K562 (cell line): ENCODE results near the gene ZC3H11A. TPM values are rescaled to one million over a fixed set of nuclear protein-coding genes. Genes with fewer than 3 reads are reported as not detected.

Experiments
- ATAC-seq: fragments of 200-7000 bp; cut with Tn5 transposase; 3 replicates; pipeline ENCODE4 v1.9.1; 2020; ENCODE audit warnings: moderate library complexity
- BruUV-seq: library from RNA; stranded (reverse); fragments of 400-500 nt; replicated peaks from 2 replicates; lab custom pipeline; 2021; lab: Mats Ljungman, UMichigan
- CTCF ChIA-PET: fragments of 300-600 bp; formaldehyde crosslinking; extraction: SDS; loops from one replicate; lab custom pipeline; 2021; ENCODE audit warnings: low intra/inter-chr PET ratio; lab: Yijun Ruan, JAX
- POLR2A ChIA-PET: fragments of 300-600, 350-650 bp; sonication (Branson Sonifier 250); formaldehyde crosslinking; extraction: SDS; loops from one replicate; lab custom pipeline; 2021; ENCODE audit warnings: antibody characterized with exemption, inconsistent platforms; lab: Yijun Ruan, JAX
- DNase-seq, 4 experiments: peaks; one replicate each; pipeline versions ENCODE4 v3.0.0 to v3.0.0-alpha.2; 2011 to 2018; ENCODE audit warnings: low spot score in 3 of 4, mixed read lengths in 3 of 4; ENCODE audit errors: extremely low read depth in 1 of 4
- FAIRE-seq: peaks from 2 replicates; lab custom pipeline; 2011; peaks lifted over from hg19 to GRCh38; lab: Jason Lieb, UNC
- H2AFZ ChIP-seq: 2 replicates; pipeline ENCODE4 v1.6.0; 2011; ENCODE audit warnings: low read depth, low read length, control low read depth, inconsistent platforms
- H3K27ac ChIP-seq: fragments of 200-600 bp; 3 replicates; pipeline ENCODE4 v1.8.0; 2011; ENCODE audit warnings: low read depth, mild to moderate bottlenecking, control low read depth, inconsistent platforms, low read length, moderate library complexity, mixed read lengths; ENCODE audit errors: extremely low read depth
- H3K27me3 ChIP-seq, 2 experiments: fragments of 300-600 bp in 1 of 2; 2 replicates in 1 of 2; 3 replicates in 1 of 2; pipeline versions ENCODE4 v1.6.0 to v1.8.0; 2011; ENCODE audit warnings: inconsistent platforms in 2 of 2, low read length in 2 of 2, mild to moderate bottlenecking in 1 of 2, mixed read lengths in 1 of 2, moderate library complexity in 1 of 2; ENCODE audit not compliant: control insufficient read depth in 2 of 2, insufficient read depth in 2 of 2
- H3K36me3 ChIP-seq: fragments of 300-600 bp; 3 replicates; pipeline ENCODE4 v1.8.0; 2011; ENCODE audit warnings: mild to moderate bottlenecking, low read length, inconsistent platforms; ENCODE audit not compliant: control insufficient read depth, insufficient read depth
- H3K4me1 ChIP-seq, 2 experiments: fragments of 200-600 bp in 1 of 2; replicated peaks in 1 of 2; 2 replicates in 1 of 2; 3 replicates in 1 of 2; pipeline versions ENCODE4 v1.5.1 to v1.8.0; 2011; ENCODE audit warnings: inconsistent platforms in 2 of 2, low read length in 2 of 2, mild to moderate bottlenecking in 1 of 2, mixed read lengths in 1 of 2, moderate library complexity in 1 of 2; ENCODE audit not compliant: control insufficient read depth in 2 of 2, insufficient read depth in 2 of 2
- H3K4me2 ChIP-seq: 2 replicates; pipeline ENCODE4 v1.6.1; 2011; ENCODE audit warnings: low read length, control low read depth, inconsistent platforms, mixed read lengths; ENCODE audit not compliant: insufficient read depth
- H3K4me3 ChIP-seq: fragments of 200-600 bp; sonication (generic), shearing (Covaris generic); 2 replicates; pipeline ENCODE4 v1.5.1; 2016; ENCODE audit warnings: control low read depth, inconsistent platforms
- H3K79me2 ChIP-seq: fragments of 200-600 bp; 3 replicates; pipeline ENCODE4 v1.8.0; 2011; ENCODE audit warnings: low read length, inconsistent platforms; ENCODE audit not compliant: control insufficient read depth, insufficient read depth
- H3K9ac ChIP-seq, 2 experiments: 2 replicates each; pipeline versions ENCODE4 v1.6.0 to v1.6.1; 2011; ENCODE audit warnings: low read depth in 2 of 2, low read length in 2 of 2, control low read depth in 1 of 2, inconsistent platforms in 1 of 2, mild to moderate bottlenecking in 1 of 2, mixed read lengths in 1 of 2; ENCODE audit not compliant: insufficient read depth in 1 of 2
- H3K9me1 ChIP-seq: one replicate; pipeline ENCODE4 v1.6.0; 2011; ENCODE audit warnings: inconsistent platforms, mild to moderate bottlenecking, low read length, moderate library complexity; ENCODE audit not compliant: control insufficient read depth, insufficient read depth
- H3K9me3 ChIP-seq: replicated peaks from 2 replicates; pipeline ENCODE4 v1.5.1; 2011; ENCODE audit warnings: low read depth, low read length, inconsistent platforms; ENCODE audit not compliant: control insufficient read depth, insufficient read depth
- H4K20me1 ChIP-seq: replicated peaks from 2 replicates; pipeline ENCODE4 v1.6.1; 2011; ENCODE audit warnings: low read length, inconsistent platforms, mixed read lengths; ENCODE audit not compliant: control insufficient read depth, insufficient read depth
- CBFB ChIP-seq: sonication (generic); formaldehyde crosslinking; IDR thresholded peaks from 2 replicates; pipeline ENCODE4 v1.4.0; 2020; ENCODE audit warnings: mild to moderate bottlenecking, missing genetic modification reagents
- CBX5 ChIP-seq: IDR thresholded peaks from 2 replicates; pipeline ENCODE4 v1.6.1; 2014; ENCODE audit warnings: low read depth, borderline replicate concordance
- DEAF1 ChIP-seq: fragments of 450-650 bp; formaldehyde crosslinking; IDR thresholded peaks from 2 replicates; pipeline ENCODE4 v1.4.0; 2020; ENCODE audit warnings: mild to moderate bottlenecking, moderate library complexity
- KDM5B ChIP-seq: fragments of 200-600 bp; sonication (generic); IDR thresholded peaks from 2 replicates; pipeline ENCODE4 v1.6.1; 2012; ENCODE audit warnings: low read depth, mild to moderate bottlenecking, moderate library complexity, low read length, control low read depth, inconsistent platforms; ENCODE audit not compliant: insufficient replicate concordance
- ZFX ChIP-seq: sonication (generic); formaldehyde crosslinking; IDR thresholded peaks from 2 replicates; pipeline ENCODE4 v1.8.0; 2022; ENCODE audit warnings: mild to moderate bottlenecking, missing genetic modification reagents, moderate library complexity
- ZNF134 ChIP-seq: fragments of 250-450 bp; sonication (Bioruptor Pico); conservative IDR thresholded peaks from 2 replicates; pipeline ENCODE4 v1.4.0; 2020
- ZNF263 ChIP-seq: sonication (generic); formaldehyde crosslinking; IDR thresholded peaks from 2 replicates; pipeline ENCODE4 v1.8.0; 2022; ENCODE audit warnings: mild to moderate bottlenecking, missing genetic modification reagents, borderline replicate concordance
- ZNF766 ChIP-seq: fragments of 200-800 bp; sonication (Bioruptor generic); conservative IDR thresholded peaks from 2 replicates; pipeline ENCODE4 v1.6.1; 2016; ENCODE audit warnings: missing genetic modification characterization, missing compliant biosample characterization
- WGBS: fragments of 100-300 bp; shearing (Covaris generic); methylation state at CpG from one replicate; pipeline ENCODE4 v1.1.6; 2016; ENCODE audit warnings: low coverage, mixed read lengths; ENCODE audit not compliant: insufficient coverage; ENCODE audit errors: missing lambda C conversion rate; 5-methylcytosine and 5-hydroxymethylcytosine counted together
- in situ Hi-C: fragments of 300-500 bp; cut with MboI; formaldehyde crosslinking; loops from 4 replicates; pipeline ENCODE4 v1.15.0; 2018; ENCODE audit warnings: inconsistent platforms, mixed read lengths
- intact Hi-C: fragments of 100-400 bp; cut with micrococcal nuclease; formaldehyde crosslinking; loops from 2 replicates; pipeline ENCODE4 v1.14.2; 2022
- polyA plus RNA-seq, 8 experiments: library from polyadenylated mRNA; depleted of rRNA in 4 of 8; stranded (reverse) in 5 of 8; unstranded in 3 of 8; fragments of >200 nt; fragmentation: Nextera tagmentation in 2 of 8; fragmentation: Illumina TruSeq in 1 of 8; extraction: Ambion mirVana in 2 of 8; extraction: Trizol in 1 of 8; gene quantifications; 2 replicates each; pipeline versions ENCODE4 v1.2.1 to v1.2.3, GENCODE V29; 2011 to 2014; ENCODE audit warnings: inconsistent platforms in 1 of 8, missing spikeins in 1 of 8
- total RNA-seq, 7 experiments: library from RNA; depleted of rRNA in 6 of 7; stranded (reverse); fragments of >200 nt in 6 of 7; fragmentation: Illumina TruSeq in 2 of 7; extraction: Trizol in 2 of 7; gene quantifications; 2 replicates each; pipeline versions ENCODE4 v1.2.1 to v1.2.3, GENCODE V29; 2011 to 2021; ENCODE audit warnings: low replicate concordance in 1 of 7

ZC3H11A gene
- total and polyA plus RNA-seq, 9 of the 15 experiments (the other 6 are each of a cell fraction or from before 2014, with no cell fraction given) = 34.2 to 137 (median 102) TPM

GRCh38 chr1:203839081-203839480, 43.7 kb downstream of the ZC3H11A start:
- BruUV-seq = no TSS peak
- no peak for FAIRE-seq
- no peaks in the 10 kb centered on the region for H3K4me1 ChIP-seq
- no peak for DNase-seq
- H3K9ac ChIP-seq = no peak overlapping the region
- H2AFZ ChIP-seq = no peak overlapping the region
- intact Hi-C loops (no loop called here), in situ Hi-C loops (no loop called here)
- ChIA-PET CTCF (interaction anchor here (0.6 kb wide), 1 partner anchor 533 kb away, joined by 4 read pairs; no protein-coding TSS in a partner anchor), POLR2A (interaction anchor here (1.0 to 1.2 kb wide), 2 partner anchors 12 to 92 kb away, joined by 3 to 4 read pairs; no protein-coding TSS in a partner anchor)
- H3K9me1 ChIP-seq = no peaks in the 10 kb centered on the region
- no peaks in the 10 kb centered on the region for H3K79me2 ChIP-seq
- TF ChIP-seq ZNF766 (CRISPR knock-in tag) = no peak
- no peak for TF ChIP-seq ZNF134 (CRISPR knock-in tag)
- TF ChIP-seq CBFB (CRISPR knock-in tag) = no peak
- TF ChIP-seq CBX5 = no peak
- TF ChIP-seq ZNF263 (CRISPR knock-in tag) = no peak
- no peak for TF ChIP-seq KDM5B
- no peak for TF ChIP-seq ZFX
- TF ChIP-seq DEAF1 (CRISPR knock-in tag) = no peak
- no peaks in the 10 kb centered on the region for H4K20me1 ChIP-seq
- H3K36me3 ChIP-seq = peaks cover 79% of the 10 kb centered on the region
- H3K9me3 ChIP-seq = no peaks in the 10 kb centered on the region
- no peaks in the 10 kb centered on the region for H3K27me3 ChIP-seq
- 92% methylated on average over 5 of the region's 5 CpGs for WGBS
- no peak overlapping the region for H3K27ac ChIP-seq
- H3K4me2 ChIP-seq = no peak overlapping the region
- no peak for ATAC-seq
- no peak overlapping the region for H3K4me3 ChIP-seq
